HEK293 (cell line): ENCODE measurements around the gene INPP1.

Experiments
- CTCF ChIA-PET: fragments of 350-600 bp; formaldehyde crosslinking; extraction: SDS; loops from one replicate; lab custom pipeline; 2021; ENCODE audit warnings: antibody characterized with exemption; lab: Yijun Ruan, JAX
- POLR2A ChIA-PET: fragments of 300-600 bp; formaldehyde crosslinking; extraction: SDS; loops from one replicate; lab custom pipeline; 2020; ENCODE audit warnings: antibody characterized with exemption, inconsistent platforms; lab: Yijun Ruan, JAX
- H3K27ac ChIP-seq: fragments of 200-500 bp; sonication (Bioruptor generic); 2 replicates; pipeline ENCODE4 v1.5.1; 2014; ENCODE audit warnings: low read depth, low read length, control low read depth, inconsistent platforms; ENCODE audit errors: extremely low read depth
- H3K36me3 ChIP-seq, 2 experiments: fragments of 200-500 bp in 1 of 2; sonication (Bioruptor generic) in 1 of 2; 1 replicate in 1 of 2; 2 replicates in 1 of 2; pipeline ENCODE4 v1.5.1; 2014 to 2017; ENCODE audit warnings: inconsistent platforms in 2 of 2, low read length in 2 of 2; ENCODE audit not compliant: control insufficient read depth in 2 of 2, insufficient read depth in 1 of 2
- H3K4me1 ChIP-seq: fragments of 200-500 bp; sonication (Bioruptor generic); 2 replicates; pipeline ENCODE4 v1.5.1; 2014; ENCODE audit warnings: mild to moderate bottlenecking, low read length, inconsistent platforms; ENCODE audit not compliant: control insufficient read depth, insufficient read depth
- H3K4me3 ChIP-seq: 2 replicates; pipeline ENCODE4 v1.5.1; 2011; ENCODE audit warnings: low read depth, mild to moderate bottlenecking, control low read depth, low read length, moderate library complexity
- H3K9me3 ChIP-seq: fragments of 200-500 bp; sonication (Bioruptor generic); 2 replicates; pipeline ENCODE4 v1.5.1; 2014; ENCODE audit warnings: low read depth, low read length, inconsistent platforms; ENCODE audit not compliant: control insufficient read depth, insufficient read depth
- HIC1 ChIP-seq: fragments of 450-650 bp; formaldehyde crosslinking; IDR thresholded peaks from 2 replicates; pipeline ENCODE4 v1.5.1; 2016; ENCODE audit warnings: missing biosample characterization, missing genetic modification characterization
- HOXA7 ChIP-seq: sonication (generic); formaldehyde crosslinking; IDR thresholded peaks from 2 replicates; pipeline ENCODE4 v1.8.1; 2022; ENCODE audit warnings: missing genetic modification reagents, borderline replicate concordance
- HOXD13 ChIP-seq: sonication (generic); formaldehyde crosslinking; IDR thresholded peaks from 2 replicates; pipeline ENCODE4 v1.8.0; 2022; ENCODE audit warnings: missing genetic modification reagents, borderline replicate concordance
- MEIS1 ChIP-seq: sonication (generic); formaldehyde crosslinking; IDR thresholded peaks from 2 replicates; pipeline ENCODE4 v1.8.1; 2022; ENCODE audit warnings: missing genetic modification reagents, mild to moderate bottlenecking, borderline replicate concordance
- MZF1 ChIP-seq: fragments of 450-650 bp; formaldehyde crosslinking; IDR thresholded peaks from 2 replicates; pipeline ENCODE4 v1.5.1; 2017; ENCODE audit warnings: missing biosample characterization, missing genetic modification characterization, borderline replicate concordance
- SALL2 ChIP-seq: fragments of 450-650 bp; formaldehyde crosslinking; IDR thresholded peaks from 2 replicates; pipeline ENCODE4 v1.5.0; 2017; ENCODE audit warnings: missing biosample characterization, mild to moderate bottlenecking, missing genetic modification characterization, borderline replicate concordance
- SCRT1 ChIP-seq: fragments of 450-650 bp; formaldehyde crosslinking; IDR thresholded peaks from 2 replicates; pipeline ENCODE4 v1.5.1; 2016; ENCODE audit warnings: missing biosample characterization, missing genetic modification characterization, borderline replicate concordance
- ZBTB17 ChIP-seq: fragments of 450-650 bp; formaldehyde crosslinking; IDR thresholded peaks from 2 replicates; pipeline ENCODE4 v1.5.1; 2016; ENCODE audit warnings: missing biosample characterization, missing genetic modification characterization
- ZEB2 ChIP-seq: fragments of 450-650 bp; formaldehyde crosslinking; IDR thresholded peaks from 2 replicates; pipeline ENCODE4 v1.5.1; 2016; ENCODE audit warnings: missing biosample characterization, missing genetic modification characterization
- ZFP41 ChIP-seq: fragments of 450-650 bp; formaldehyde crosslinking; IDR thresholded peaks from 2 replicates; pipeline ENCODE4 v1.5.1; 2016; ENCODE audit warnings: missing biosample characterization, missing genetic modification characterization, borderline replicate concordance
- ZNF18 ChIP-seq: fragments of 450-650 bp; formaldehyde crosslinking; IDR thresholded peaks from 2 replicates; pipeline ENCODE4 v1.5.1; 2016; ENCODE audit warnings: missing biosample characterization, missing genetic modification characterization
- ZNF184 ChIP-seq: fragments of 450-650 bp; IDR thresholded peaks from 2 replicates; pipeline ENCODE4 v1.5.1; 2018; ENCODE audit warnings: missing biosample characterization, mild to moderate bottlenecking, missing genetic modification characterization
- ZNF19 ChIP-seq: fragments of 450-650 bp; formaldehyde crosslinking; IDR thresholded peaks from 2 replicates; pipeline ENCODE4; 2016; ENCODE audit warnings: missing biosample characterization, missing genetic modification characterization, low read depth
- ZNF23 ChIP-seq: fragments of 450-650 bp; formaldehyde crosslinking; IDR thresholded peaks from 2 replicates; pipeline ENCODE4 v1.5.1; 2016; ENCODE audit warnings: missing biosample characterization, missing genetic modification characterization, borderline replicate concordance
- ZNF24 ChIP-seq: fragments of 450-650 bp; formaldehyde crosslinking; IDR thresholded peaks from 2 replicates; pipeline ENCODE4 v1.5.1; 2016; ENCODE audit warnings: missing biosample characterization, missing genetic modification characterization
- ZNF501 ChIP-seq: fragments of 450-650 bp; formaldehyde crosslinking; IDR thresholded peaks from 2 replicates; pipeline ENCODE4 v1.5.1; 2016; ENCODE audit warnings: missing biosample characterization, missing genetic modification characterization
- ZNF514 ChIP-seq: fragments of 450-650 bp; formaldehyde crosslinking; IDR thresholded peaks from 2 replicates; pipeline ENCODE4 v1.5.1; 2016; ENCODE audit warnings: missing biosample characterization, missing genetic modification characterization
- ZNF530 ChIP-seq: fragments of 450-650 bp; formaldehyde crosslinking; IDR thresholded peaks from 2 replicates; pipeline ENCODE4 v1.5.1; 2016; ENCODE audit warnings: low read depth, missing biosample characterization, missing genetic modification characterization
- ZNF544 ChIP-seq: fragments of 450-650 bp; formaldehyde crosslinking; IDR thresholded peaks from 2 replicates; pipeline ENCODE4 v1.5.0; 2017; ENCODE audit warnings: missing biosample characterization, missing genetic modification characterization
- ZNF549 ChIP-seq: fragments of 450-650 bp; IDR thresholded peaks from 2 replicates; pipeline ENCODE4 v1.5.1; 2018; ENCODE audit warnings: missing biosample characterization, missing genetic modification characterization, mild to moderate bottlenecking, inconsistent platforms, moderate library complexity
- ZNF555 ChIP-seq: fragments of 450-650 bp; formaldehyde crosslinking; conservative IDR thresholded peaks from 2 replicates; pipeline ENCODE4 v1.5.1; 2017; ENCODE audit warnings: missing biosample characterization, mild to moderate bottlenecking, missing genetic modification characterization, inconsistent platforms
- ZNF580 ChIP-seq: fragments of 450-650 bp; formaldehyde crosslinking; IDR thresholded peaks from 2 replicates; pipeline ENCODE4 v1.5.1; 2016; ENCODE audit warnings: missing biosample characterization, missing genetic modification characterization
- ZNF626 ChIP-seq: fragments of 450-650 bp; sonication (Bioruptor Pico); formaldehyde crosslinking; IDR thresholded peaks from 2 replicates; pipeline ENCODE4 v1.5.1; 2018; ENCODE audit warnings: missing biosample characterization, missing genetic modification characterization, inconsistent platforms
- ZNF654 ChIP-seq: fragments of 450-650 bp; formaldehyde crosslinking; IDR thresholded peaks from 2 replicates; pipeline ENCODE4 v1.5.1; 2016; ENCODE audit warnings: low read depth, missing biosample characterization, missing genetic modification characterization
- ZNF658 ChIP-seq: fragments of 450-650 bp; formaldehyde crosslinking; IDR thresholded peaks from 2 replicates; pipeline ENCODE4; 2016; ENCODE audit warnings: missing biosample characterization, missing genetic modification characterization
- ZNF670 ChIP-seq: fragments of 450-650 bp; formaldehyde crosslinking; IDR thresholded peaks from 2 replicates; pipeline ENCODE4 v1.5.1; 2016; ENCODE audit warnings: missing biosample characterization, missing genetic modification characterization, low read depth
- ZNF692 ChIP-seq: fragments of 450-650 bp; formaldehyde crosslinking; IDR thresholded peaks from 2 replicates; pipeline ENCODE4 v1.5.1; 2016; ENCODE audit warnings: missing biosample characterization, missing genetic modification characterization
- ZNF791 ChIP-seq: fragments of 450-650 bp; formaldehyde crosslinking; IDR thresholded peaks from 2 replicates; pipeline ENCODE4 v1.5.1; 2016; ENCODE audit warnings: missing biosample characterization, missing genetic modification characterization
- ZNF792 ChIP-seq: fragments of 450-650 bp; formaldehyde crosslinking; IDR thresholded peaks from 2 replicates; pipeline ENCODE4 v1.5.1; 2016; ENCODE audit warnings: missing biosample characterization, missing genetic modification characterization
- ZNF837 ChIP-seq: fragments of 450-650 bp; formaldehyde crosslinking; IDR thresholded peaks from 2 replicates; pipeline ENCODE4 v1.5.1; 2016; ENCODE audit warnings: missing biosample characterization, missing genetic modification characterization
- ZXDB ChIP-seq: fragments of 450-650 bp; formaldehyde crosslinking; IDR thresholded peaks from 2 replicates; pipeline ENCODE4 v1.5.1; 2016; ENCODE audit warnings: missing biosample characterization, missing genetic modification characterization

The INPP1 gene

GRCh38 chr2:190407662-190408537 is 64.5 kb downstream of the INPP1 start, which contains the start of gene MFSD6 (continued):
- TF ChIP-seq ZNF692 (tag by site-specific recombination) (no peak), ZNF580 (tag by site-specific recombination) (no peak), ZNF837 (tag by site-specific recombination) (no peak), MEIS1 (CRISPR knock-in tag) (no peak), ZNF501 (tag by site-specific recombination) (no peak), SCRT1 (tag by site-specific recombination) (no peak)

GRCh38 chr2:190408538-190409271 is 65.3 kb downstream of the INPP1 start:
- ChIA-PET CTCF (no interaction called here), POLR2A (no interaction called here)
- Histone ChIP-seq H3K4me3 (peak overlapping the region; percentile 71), H3K27ac (peak overlapping the region; percentile 73), H3K36me3 (no peaks in the 10 kb centered on the region), H3K9me3 (no peaks in the 10 kb centered on the region), H3K4me1 (peaks cover 7% of the 10 kb centered on the region)
- no peak for TF ChIP-seq ZFP41
- 0 out of 2 replicates have a peak, but pooled peaks have one; percentile 53 for TF ChIP-seq ZBTB17 (tag by site-specific recombination)
- peak; percentile 21; the same call in 1 of the 2 replicates for TF ChIP-seq ZXDB (tag by site-specific recombination)
- no peak for TF ChIP-seq ZNF23 (tag by site-specific recombination)
- TF ChIP-seq ZNF626 (tag by site-specific recombination) = no peak
- no peak for TF ChIP-seq ZNF670 (tag by site-specific recombination)
- no peak for TF ChIP-seq ZNF184
- TF ChIP-seq ZNF514 (tag by site-specific recombination) = no peak
- TF ChIP-seq ZNF18 (tag by site-specific recombination) = no peak
- no peak for TF ChIP-seq ZNF791 (tag by site-specific recombination)
- TF ChIP-seq ZNF549 = no peak
- TF ChIP-seq ZNF544 (tag by site-specific recombination) = no peak
- no peak for TF ChIP-seq HOXD13 (CRISPR knock-in tag)
- peak; percentile 78 for TF ChIP-seq HIC1 (tag by site-specific recombination)
- no peak for TF ChIP-seq ZNF555 (tag by site-specific recombination)
- TF ChIP-seq ZNF530 = no peak
- TF ChIP-seq HOXA7 (CRISPR knock-in tag) = no peak
- no peak for TF ChIP-seq SALL2 (tag by site-specific recombination)
- TF ChIP-seq ZNF654 = no peak
- TF ChIP-seq MZF1 (tag by site-specific recombination) = no peak
- TF ChIP-seq ZNF658 (tag by site-specific recombination) = no peak
- TF ChIP-seq ZEB2 (tag by site-specific recombination) = 0 out of 2 replicates have a peak, but pooled peaks have one; percentile 21
- TF ChIP-seq ZNF792 (tag by site-specific recombination) = no peak
- no peak for TF ChIP-seq ZNF24
- no peak for TF ChIP-seq ZNF19 (tag by site-specific recombination)
